ENCODE measurements around the gene PRR19.
A peak's percentile ranks its signal among the peaks of the same experiment; 100 is the strongest.

Gene PRR19

DNA sequence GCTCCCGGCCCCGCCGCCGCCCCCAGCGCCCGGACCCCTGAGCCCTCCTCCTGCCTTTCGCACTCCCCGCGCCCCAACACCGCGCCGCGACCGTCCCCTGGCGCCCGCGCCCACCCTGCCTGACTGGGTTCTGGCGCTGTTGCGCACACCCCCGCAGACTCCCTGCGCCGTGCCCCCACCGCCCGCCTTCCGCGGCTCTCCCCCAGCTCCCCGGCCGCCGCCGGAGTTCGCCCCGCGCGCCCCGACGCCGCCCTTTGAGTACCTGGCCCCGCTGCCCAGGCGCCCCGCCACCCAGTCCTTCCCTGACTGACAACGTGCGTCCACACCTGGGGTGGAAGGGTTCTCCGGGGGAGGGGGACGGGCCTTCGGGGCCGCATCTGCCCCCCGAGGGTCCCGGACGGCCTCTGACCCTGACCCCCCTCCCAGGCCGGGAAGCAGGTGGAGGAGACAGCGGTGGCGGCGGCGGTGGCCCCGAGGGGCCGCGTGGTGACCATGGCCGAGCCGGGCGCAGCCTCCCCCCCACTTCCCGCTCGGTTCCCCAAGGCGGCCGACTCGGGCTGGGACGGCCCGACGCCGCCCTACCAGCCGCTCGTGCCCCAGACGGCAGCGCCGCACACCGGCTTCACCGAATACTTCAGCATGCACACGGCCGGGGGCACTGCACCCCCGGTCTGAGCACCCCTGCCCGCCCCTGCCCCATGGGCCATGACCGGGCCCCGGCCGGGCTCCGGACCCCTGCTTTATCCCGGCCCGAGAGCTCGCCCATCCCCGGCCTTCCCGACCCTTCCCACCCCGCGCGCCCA lies 22.1 kb downstream of the PRR19 start:
- H4K91ac ChIP-seq (ENCODE audit: low read length) = no peak overlapping the region
- H3K79me1 ChIP-seq (replicated peaks; ENCODE audit: low read length, poor library complexity, severe bottlenecking) = peaks cover 30% of the 10 kb centered on the region
- no peak overlapping the region for H3K9ac ChIP-seq (ENCODE audit: low read length)
- no peak overlapping the region for H3K18ac ChIP-seq (ENCODE audit: low read depth in 1 of 2, low read length in 2 of 2)
- WGBS = 6% methylated on average over 58 of the region's 92 CpGs
- no peak overlapping the region for H2AK5ac ChIP-seq (ENCODE audit: low read length, severe bottlenecking)
- H3K4ac ChIP-seq (ENCODE audit: low read depth in 1 of 2, low read length in 2 of 2) = no peak overlapping the region
- H3K9me3 ChIP-seq (ENCODE audit: control insufficient read depth, low read length) = no peaks in the 10 kb centered on the region
- H4K8ac ChIP-seq (ENCODE audit: low read length) = peak overlapping the region; percentile 38
- no peak overlapping the region for H3K4me3 ChIP-seq (ENCODE audit: insufficient read depth in 1 of 2, low read depth in 1 of 2, low read length in 2 of 2)
- H2BK120ac ChIP-seq (ENCODE audit: low read depth, low read length) = no peak overlapping the region
- H2AFZ ChIP-seq (ENCODE audit: low read depth, low read length) = no peak overlapping the region
- H2BK12ac ChIP-seq (ENCODE audit: low read length in 2 of 2) = no peak overlapping the region
- peak overlapping the region in 1 of 2 experiments; percentile 51 for H3K23ac ChIP-seq (ENCODE audit: low read length in 2 of 2)
- no peak overlapping the region for H2BK5ac ChIP-seq (ENCODE audit: low read depth, low read length, poor library complexity, severe bottlenecking)
- H3K36me3 ChIP-seq (ENCODE audit: control insufficient read depth in 1 of 2, insufficient read depth in 2 of 2, low read depth in 1 of 2, low read length in 2 of 2) = no peaks in the 10 kb centered on the region
- H3K27ac ChIP-seq (ENCODE audit: low read length, poor library complexity, severe bottlenecking) = no peak overlapping the region
- H3K4me1 ChIP-seq (ENCODE audit: control insufficient read depth, insufficient read depth, low read depth, low read length) = peaks cover 29% of the 10 kb centered on the region
- peaks cover 34 to 40% of the 10 kb centered on the region in 2 experiments for H3K27me3 ChIP-seq (ENCODE audit: control insufficient read depth in 1 of 2, insufficient read depth in 1 of 2, low read length in 2 of 2)
- no peak overlapping the region for H3K4me2 ChIP-seq (ENCODE audit: low read length, poor library complexity, severe bottlenecking)
- no peak for DNase-seq
- peak overlapping the region; percentile 74 for H2BK15ac ChIP-seq (ENCODE audit: low read depth, poor library complexity, severe bottlenecking)
- no peak overlapping the region for H3K14ac ChIP-seq (ENCODE audit: low read length in 2 of 2)

- peak overlapping the region; percentile 51 for H3K9ac ChIP-seq (ENCODE audit: low read length)
- H4K91ac ChIP-seq (ENCODE audit: low read length) = no peak overlapping the region
- peak overlapping the region; percentile 46 for H2AFZ ChIP-seq (ENCODE audit: low read depth, low read length)
- H3K79me1 ChIP-seq (replicated peaks; ENCODE audit: low read length, poor library complexity, severe bottlenecking) = peaks cover 34% of the 10 kb centered on the region
- H2BK5ac ChIP-seq (ENCODE audit: low read depth, low read length, poor library complexity, severe bottlenecking) = no peak overlapping the region
- H3K23ac ChIP-seq (ENCODE audit: low read length in 2 of 2) = peak overlapping the region in 1 of 2 experiments; percentile 74
- no peak overlapping the region for H3K27ac ChIP-seq (ENCODE audit: low read length, poor library complexity, severe bottlenecking)
- no peaks in the 10 kb centered on the region for H3K36me3 ChIP-seq (ENCODE audit: control insufficient read depth in 1 of 2, insufficient read depth in 2 of 2, low read depth in 1 of 2, low read length in 2 of 2)
- no peak overlapping the region for H3K18ac ChIP-seq (ENCODE audit: low read depth in 1 of 2, low read length in 2 of 2)
- H3K4me3 ChIP-seq (ENCODE audit: insufficient read depth in 1 of 2, low read depth in 1 of 2, low read length in 2 of 2) = peak overlapping the region in 1 of 2 experiments; percentile 58
- H2BK120ac ChIP-seq (ENCODE audit: low read depth, low read length) = no peak overlapping the region
- DNase-seq = no peak
- no peaks in the 10 kb centered on the region for H3K9me3 ChIP-seq (ENCODE audit: control insufficient read depth, low read length)
- peaks cover 34 to 40% of the 10 kb centered on the region in 2 experiments for H3K27me3 ChIP-seq (ENCODE audit: control insufficient read depth in 1 of 2, insufficient read depth in 1 of 2, low read length in 2 of 2)
- peaks cover 29% of the 10 kb centered on the region for H3K4me1 ChIP-seq (ENCODE audit: control insufficient read depth, insufficient read depth, low read depth, low read length)
- no peak overlapping the region for H3K14ac ChIP-seq (ENCODE audit: low read length in 2 of 2)
- WGBS = 5% methylated on average over 33 of the region's 38 CpGs
- H4K8ac ChIP-seq (ENCODE audit: low read length) = no peak overlapping the region
- peak overlapping the region; percentile 47 for H3K4me2 ChIP-seq (ENCODE audit: low read length, poor library complexity, severe bottlenecking)
- H2AK5ac ChIP-seq (ENCODE audit: low read length, severe bottlenecking) = no peak overlapping the region
- no peak overlapping the region for H2BK15ac ChIP-seq (ENCODE audit: low read depth, poor library complexity, severe bottlenecking)
- H2BK12ac ChIP-seq (ENCODE audit: low read length in 2 of 2) = no peak overlapping the region
- H3K4ac ChIP-seq (ENCODE audit: low read depth in 1 of 2, low read length in 2 of 2) = peak overlapping the region in 1 of 2 experiments; percentile 42
Measured at GRCh38 chr19:42324655-42325307, 22.8 kb downstream of the PRR19 start.

DNA sequence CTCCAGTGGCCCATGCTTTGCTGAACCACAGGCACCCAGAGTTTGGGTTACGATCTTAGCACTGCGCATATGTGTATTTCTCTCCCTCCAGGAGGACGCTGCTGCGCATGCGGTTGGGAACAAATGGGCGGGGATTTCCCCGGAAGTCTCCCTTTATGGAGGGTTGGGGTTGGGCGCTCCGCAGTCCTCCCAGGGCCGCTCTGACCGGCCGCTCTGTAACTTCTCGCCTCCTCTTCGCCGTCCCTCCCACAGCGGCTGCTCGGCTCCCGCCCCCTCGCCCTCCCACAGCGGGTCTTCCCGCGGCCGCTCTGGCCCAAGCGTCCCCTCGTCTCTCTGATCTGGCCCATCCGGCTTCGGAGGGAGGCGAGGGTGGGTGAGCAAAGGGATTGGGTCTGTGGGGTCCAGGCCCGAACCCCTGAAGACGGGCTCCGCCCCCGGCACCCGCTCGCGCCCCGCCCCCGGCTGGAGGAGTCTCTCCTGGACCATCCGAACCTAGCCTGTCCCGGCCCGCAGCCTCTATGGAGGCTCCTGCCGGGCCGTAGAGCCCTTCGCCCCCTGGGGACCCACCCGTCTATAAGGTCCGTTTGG lies 23.5 kb downstream of the PRR19 start, which contains the start of gene MEGF8:
MEGF8 (plus strand) TSS at position 328 of the 588 bp plus-strand sequence. CDS start 609 bp downstream, outside the sequence.
- H2AK5ac ChIP-seq (ENCODE audit: low read length, severe bottlenecking) = no peak within 1 kb of the TSS
- H3K36me3 ChIP-seq (ENCODE audit: control insufficient read depth in 1 of 2, insufficient read depth in 2 of 2, low read depth in 1 of 2, low read length in 2 of 2) = no peaks in the 10 kb centered on the region

More for the DNA sequence above, 23.5 kb downstream of the PRR19 start, which contains the start of gene MEGF8:
- Histone ChIP-seq H3K9ac (ENCODE audit: low read length) (peak within 1 kb of the TSS; percentile 94), H3K4me3 (ENCODE audit: insufficient read depth in 1 of 2, low read depth in 1 of 2, low read length in 2 of 2) (peak within 1 kb of the TSS; percentile 79 to 95), H2AFZ (ENCODE audit: low read depth, low read length) (peak within 1 kb of the TSS; percentile 59), H3K23ac (ENCODE audit: low read length in 2 of 2) (peak within 1 kb of the TSS in 1 of 2 experiments; percentile 74), H3K4ac (ENCODE audit: low read depth in 1 of 2, low read length in 2 of 2) (peak within 1 kb of the TSS in 1 of 2 experiments; percentile 43), H4K8ac (ENCODE audit: low read length) (peak within 1 kb of the TSS; percentile 92), H2BK12ac (ENCODE audit: low read length in 2 of 2) (no peak within 1 kb of the TSS), H3K9me3 (ENCODE audit: control insufficient read depth, low read length) (no peaks in the 10 kb centered on the region), H3K4me1 (ENCODE audit: control insufficient read depth, insufficient read depth, low read depth, low read length) (peaks cover 29% of the 10 kb centered on the region), H3K4me2 (ENCODE audit: low read length, poor library complexity, severe bottlenecking) (peak within 1 kb of the TSS; percentile 95), H2BK15ac (ENCODE audit: low read depth, poor library complexity, severe bottlenecking) (peak within 1 kb of the TSS; percentile 56), H3K27me3 (ENCODE audit: control insufficient read depth in 1 of 2, insufficient read depth in 1 of 2, low read length in 2 of 2) (peaks cover 28 to 34% of the 10 kb centered on the region in 2 experiments), H3K79me1 (replicated peaks; ENCODE audit: low read length, poor library complexity, severe bottlenecking) (peaks cover 38% of the 10 kb centered on the region), H2BK5ac (ENCODE audit: low read depth, low read length, poor library complexity, severe bottlenecking) (no peak within 1 kb of the TSS), H3K14ac (ENCODE audit: low read length in 2 of 2) (peak within 1 kb of the TSS; percentile 22 to 62), H4K91ac (ENCODE audit: low read length) (no peak within 1 kb of the TSS), H3K27ac (ENCODE audit: low read length, poor library complexity, severe bottlenecking) (no peak within 1 kb of the TSS), H2BK120ac (ENCODE audit: low read depth, low read length) (peak within 1 kb of the TSS; percentile 57), H3K18ac (ENCODE audit: low read depth in 1 of 2, low read length in 2 of 2) (peak within 1 kb of the TSS; percentile 51 to 71)
- DNase-seq = peak; percentile 99
- WGBS = under 1% methylated on average over 30 of the region's 45 CpGs
